Stimulated activated CD8-positive, alpha-beta memory T cell treated with anti-CD3 and anti-CD28 coated beads, Interleukin-2, amount 100 ng/mL, for 48 hours (primary cell): ENCODE measurements around the gene UVRAG.
"Not testable (repeated sequence)": the region's sequence is repeated elsewhere in the genome, so short reads cannot be mapped to it uniquely, and the experiment has no call there.

ENCODE experiments used
- DNase-seq, 2 donors: peaks; one replicate each; pipeline ENCODE4 v3.0.0-alpha.2; 2020; ENCODE audit warnings: low read depth in 2 of 2

The UVRAG gene

GRCh38 chr11:75845324-75845723, 30.3 kb downstream of the UVRAG start:
- no peak for DNase-seq

DNA sequence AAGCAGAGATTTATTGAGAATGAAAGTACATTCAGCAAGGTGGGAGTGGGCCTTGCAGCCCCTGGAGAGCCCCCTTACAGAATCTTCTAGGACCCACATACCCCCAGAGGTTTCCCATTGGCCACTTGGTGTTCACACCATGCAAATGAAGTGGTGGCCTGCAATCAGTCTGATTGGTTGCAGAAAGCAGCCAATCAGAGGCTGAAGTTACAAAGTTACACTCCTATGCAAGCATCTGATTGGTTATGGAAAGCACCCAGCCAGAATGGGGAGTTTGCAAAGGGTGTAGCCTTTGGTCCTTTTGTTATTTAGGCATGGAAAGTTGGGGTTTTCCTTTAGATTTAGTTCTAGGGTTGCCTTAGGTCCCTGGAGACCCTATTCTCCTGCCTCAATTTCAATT, 34.9 kb downstream of the UVRAG start:
- no peak for DNase-seq

- DNase-seq: no peak
Observed at GRCh38 chr11:75850787-75851186, 35.8 kb downstream of the UVRAG start.

- no peak for DNase-seq
Observed at GRCh38 chr11:75851203-75851602, 36.2 kb downstream of the UVRAG start.

- DNase-seq: no peak
Observed at GRCh38 chr11:75852406-75853017, 37.5 kb downstream of the UVRAG start.

GRCh38 chr11:75853563-75853962, 38.6 kb downstream of the UVRAG start:
- DNase-seq: not testable (repeated sequence)

DNA sequence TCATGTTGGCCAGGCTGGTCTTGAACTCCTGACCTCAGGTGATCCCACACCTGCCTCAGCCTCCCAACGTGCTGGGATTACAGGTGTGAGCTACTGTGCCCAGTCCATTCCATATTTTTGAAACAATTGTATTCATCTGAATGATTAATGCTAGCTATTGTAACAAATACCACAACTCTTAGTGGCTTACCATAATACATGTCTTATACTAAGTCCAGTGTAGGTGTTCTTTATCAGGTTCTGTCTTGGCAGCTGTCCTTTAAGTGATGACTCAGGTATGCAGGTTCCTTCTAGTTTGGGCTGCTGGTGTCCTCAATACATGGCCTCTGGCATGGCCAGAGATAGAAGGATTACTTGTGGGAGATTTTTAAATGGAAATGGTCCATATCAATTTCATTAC, 39.0 kb downstream of the UVRAG start:
- DNase-seq: no peak

DNA sequence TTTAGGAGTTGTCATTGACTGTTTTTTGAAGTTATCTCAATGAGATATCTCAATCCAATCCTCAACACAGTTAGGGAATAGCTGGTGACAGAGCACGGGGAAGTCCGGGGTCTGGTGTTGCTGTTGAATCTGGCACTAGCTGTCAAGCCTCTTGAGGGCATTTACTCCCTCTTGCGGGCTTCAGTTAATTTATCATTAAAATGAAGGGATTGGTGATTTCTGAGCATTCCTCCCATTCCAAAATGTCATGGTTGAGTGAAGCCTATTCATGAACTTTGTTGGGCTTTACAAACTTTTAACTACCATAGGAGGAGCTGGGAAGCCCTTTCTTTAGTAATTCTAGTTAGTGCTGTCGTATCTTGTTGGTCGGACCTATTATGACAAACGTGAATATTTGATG, 40.2 kb downstream of the UVRAG start:
- DNase-seq: no peak

DNA sequence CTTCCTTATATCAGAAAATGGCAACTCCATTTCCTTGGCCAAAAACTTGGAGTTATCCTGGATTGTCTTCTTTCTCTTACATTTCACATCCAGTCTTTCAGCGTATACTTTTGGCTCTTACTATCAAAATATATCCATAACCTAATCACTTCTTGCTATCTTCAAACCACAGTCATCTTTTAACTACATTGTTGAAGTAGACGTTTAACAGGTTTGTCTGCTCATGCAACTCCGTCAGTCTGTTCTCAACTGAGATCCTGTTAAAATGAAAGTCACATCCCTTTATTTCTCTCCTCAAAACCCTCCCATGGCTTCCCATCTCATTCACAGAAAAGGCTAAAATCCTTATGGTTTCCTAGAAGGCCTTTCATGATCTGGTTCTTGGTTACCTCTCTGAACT, 41.9 kb downstream of the UVRAG start:
- no peak for DNase-seq

DNA sequence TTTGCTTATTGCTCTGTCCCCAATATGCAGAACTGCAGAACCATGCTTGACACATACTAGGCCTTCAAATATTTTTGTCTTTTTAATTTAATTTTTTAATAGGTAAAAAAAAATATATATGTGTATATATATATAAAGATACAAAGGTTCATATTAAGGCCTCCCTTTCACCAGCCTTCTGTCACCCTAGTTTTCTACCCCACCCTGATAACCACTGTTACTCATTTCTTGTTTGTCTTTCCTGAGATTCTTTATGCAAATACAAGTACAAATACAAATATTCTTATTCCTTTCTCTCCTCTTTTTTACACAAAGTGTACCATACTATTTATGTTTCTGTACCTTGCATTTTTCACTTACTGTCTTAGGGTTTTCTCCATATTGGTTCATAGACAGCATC, 43.0 kb downstream of the UVRAG start:
- DNase-seq: no peak

DNA sequence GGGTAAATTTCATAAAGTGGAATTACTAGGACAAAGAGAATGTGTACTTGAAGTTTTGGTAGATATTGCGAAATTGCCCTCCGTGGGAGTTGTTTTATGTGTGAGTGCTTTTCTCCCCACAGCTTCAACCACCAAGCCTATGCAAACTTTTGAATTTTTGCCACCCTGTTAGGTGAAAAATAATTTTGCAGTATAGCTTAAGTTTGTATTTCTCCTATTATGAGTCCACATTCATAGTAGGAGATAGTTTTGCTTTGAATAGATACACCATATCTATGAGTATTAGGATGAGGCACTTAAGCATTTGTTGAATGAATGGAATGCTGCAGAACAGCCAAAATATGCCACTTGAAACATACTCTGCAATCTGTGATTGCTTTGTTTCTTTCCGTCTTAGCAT, 43.6 kb downstream of the UVRAG start:
- no peak for DNase-seq

- DNase-seq: no peak
Observed at GRCh38 chr11:75859614-75860013, 44.6 kb downstream of the UVRAG start.

- DNase-seq: no peak
Observed at GRCh38 chr11:75862437-75862836, 47.4 kb downstream of the UVRAG start.

GRCh38 chr11:75867778-75868374, 52.9 kb downstream of the UVRAG start:
- DNase-seq: peak in 1 of 2 donors; percentile 13

DNA sequence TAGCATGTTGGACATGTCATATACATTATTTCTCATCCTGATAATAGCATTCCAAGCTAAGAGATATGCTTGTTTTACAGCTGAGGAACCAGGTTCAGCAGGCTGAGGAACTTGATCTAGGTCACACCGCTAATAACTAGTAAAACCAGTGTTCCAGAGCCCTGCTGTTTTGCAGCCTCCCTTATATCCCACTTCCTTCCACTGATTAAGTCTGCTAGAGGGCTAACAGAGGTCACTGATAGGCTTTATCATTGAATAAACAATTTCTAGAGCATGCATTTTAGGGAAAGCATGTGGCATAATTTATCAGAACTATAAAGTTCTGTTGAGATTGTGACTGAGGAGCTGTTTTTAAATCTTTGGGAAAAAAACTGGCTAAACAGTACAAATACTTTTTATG, 54.0 kb downstream of the UVRAG start:
- no peak for DNase-seq

DNA sequence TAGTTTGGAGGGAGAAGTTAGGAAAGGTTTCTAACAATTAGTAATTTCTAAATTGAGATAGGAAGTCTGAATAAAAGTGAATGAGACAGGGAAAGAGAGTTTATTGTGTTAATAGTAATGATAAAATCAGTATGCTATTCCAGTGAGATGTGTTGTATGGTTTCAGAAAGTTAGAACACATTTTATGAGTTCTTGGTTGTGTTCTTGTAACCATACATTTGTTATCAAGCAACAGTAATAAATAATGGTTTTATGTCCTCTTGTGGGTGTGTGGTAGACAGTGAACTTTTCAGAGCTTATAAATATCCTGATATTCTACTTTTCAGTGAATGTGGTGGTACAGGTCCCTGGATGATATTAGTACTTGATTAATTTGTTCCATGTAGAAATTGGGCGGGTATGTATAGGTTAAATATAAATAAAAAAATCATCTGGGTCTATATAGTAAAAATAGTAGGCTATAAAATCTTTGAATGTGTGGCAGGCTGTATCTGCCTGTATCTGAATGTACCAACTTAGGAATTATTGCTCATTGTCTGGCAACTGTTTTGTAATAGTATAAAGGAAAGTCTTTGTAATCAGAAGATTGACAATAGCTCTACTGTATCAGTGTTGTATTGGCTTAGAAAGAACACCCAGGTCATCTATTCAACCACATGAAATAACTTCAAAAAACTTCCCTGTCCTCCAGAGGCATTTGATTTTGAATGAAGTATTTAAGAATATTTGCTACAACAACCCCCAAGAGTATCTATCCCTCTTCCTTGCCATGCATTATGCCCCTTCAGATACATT, 54.8 kb downstream of the UVRAG start:
- no peak for DNase-seq

DNA sequence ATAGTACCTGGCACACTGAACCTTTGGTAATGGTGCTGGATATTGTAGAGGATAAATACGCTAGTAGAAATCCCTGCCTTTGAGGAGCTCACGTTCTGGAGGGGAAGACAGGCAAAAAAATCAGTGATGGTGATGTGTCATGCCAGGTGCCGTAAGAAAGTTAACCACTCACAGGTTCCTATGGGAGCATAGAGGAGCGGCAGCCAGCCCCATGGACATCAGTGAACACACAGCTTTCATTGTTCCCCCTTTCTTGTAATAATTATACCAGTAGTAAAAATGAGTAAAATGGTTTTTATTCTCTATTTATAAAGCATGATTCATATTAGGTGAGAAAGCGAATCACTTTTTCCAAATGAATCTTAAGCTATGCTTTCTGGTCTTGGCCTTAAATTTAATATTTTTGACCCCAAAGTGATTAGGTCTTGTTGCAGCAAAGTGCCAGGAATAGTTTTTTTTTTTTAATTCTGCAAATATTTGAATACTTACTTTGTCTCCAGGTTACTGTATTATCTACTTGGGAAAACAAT, 57.9 kb downstream of the UVRAG start:
- DNase-seq: no peak

DNA sequence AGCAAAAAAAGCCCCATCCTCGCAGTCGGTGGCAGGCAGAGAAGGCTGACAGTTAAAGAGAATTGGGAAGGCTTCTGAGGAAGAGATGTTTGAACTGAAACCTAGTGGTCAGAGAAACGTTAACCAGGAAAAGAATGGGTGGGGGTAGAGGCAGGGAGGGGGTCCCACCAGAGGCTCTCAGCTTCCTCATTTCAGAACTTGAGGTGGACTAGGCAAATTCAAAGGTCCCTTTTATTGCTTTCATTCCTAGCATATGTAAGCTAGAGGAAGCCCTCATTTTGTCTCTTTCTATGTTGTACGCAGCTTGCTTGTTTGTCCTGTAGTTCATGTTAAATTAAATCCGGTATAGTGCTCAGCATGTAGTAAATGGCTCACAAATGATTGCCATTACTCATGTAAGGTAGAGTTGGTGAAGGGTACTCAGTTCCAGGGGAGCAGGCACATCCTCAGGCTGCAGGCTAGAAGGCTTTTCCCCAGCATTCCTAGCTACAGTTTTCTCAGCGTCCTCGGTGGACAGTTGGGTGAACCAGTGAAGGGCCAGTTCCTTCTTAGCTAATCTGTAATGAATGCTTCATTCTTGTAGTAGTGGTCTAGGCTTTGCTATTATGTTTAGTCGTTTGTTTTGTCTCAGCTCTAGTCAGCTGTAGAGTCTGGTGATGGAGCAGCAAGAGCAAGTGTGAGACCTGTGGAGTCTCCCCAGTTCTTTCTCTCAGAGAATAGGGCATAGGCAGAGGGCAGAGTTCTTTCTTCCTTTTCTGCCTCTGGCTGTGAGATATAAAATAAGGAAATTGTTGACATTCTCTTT, 58.6 kb downstream of the UVRAG start:
- DNase-seq: no peak

DNA sequence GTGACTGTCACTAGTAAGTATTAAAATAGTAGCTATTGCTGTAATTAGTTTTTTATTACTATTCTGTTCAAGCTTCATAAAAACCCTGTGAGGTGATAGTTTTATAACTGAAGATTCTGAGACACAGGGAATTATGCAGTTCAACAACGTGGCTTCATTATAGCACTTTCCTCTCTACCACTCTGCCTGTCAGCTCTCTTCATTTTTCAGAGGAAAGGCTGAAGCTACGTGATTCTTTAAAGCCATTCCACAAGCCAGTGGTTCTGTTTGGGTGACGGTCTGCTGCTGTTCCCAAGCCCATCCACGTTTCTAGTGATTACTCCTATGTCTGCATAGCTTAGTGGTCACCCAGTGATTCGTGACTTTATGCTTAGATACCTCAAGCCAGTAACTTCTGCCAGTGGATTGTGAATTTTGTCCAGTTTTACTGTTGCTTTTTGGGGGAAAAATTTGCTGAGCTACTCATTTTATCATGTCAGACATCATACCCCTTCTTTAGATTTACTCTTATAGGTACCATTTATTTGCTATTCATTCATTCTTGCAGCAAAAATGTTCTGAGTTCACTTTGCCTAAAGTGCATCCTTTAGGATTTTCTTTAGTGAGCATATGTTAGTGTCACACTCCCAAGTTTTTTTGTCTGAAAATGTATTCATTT, 59.8 kb downstream of the UVRAG start:
- no peak for DNase-seq

- DNase-seq: not testable (repeated sequence)
Observed at GRCh38 chr11:75877327-75877726, 62.3 kb downstream of the UVRAG start.

DNA sequence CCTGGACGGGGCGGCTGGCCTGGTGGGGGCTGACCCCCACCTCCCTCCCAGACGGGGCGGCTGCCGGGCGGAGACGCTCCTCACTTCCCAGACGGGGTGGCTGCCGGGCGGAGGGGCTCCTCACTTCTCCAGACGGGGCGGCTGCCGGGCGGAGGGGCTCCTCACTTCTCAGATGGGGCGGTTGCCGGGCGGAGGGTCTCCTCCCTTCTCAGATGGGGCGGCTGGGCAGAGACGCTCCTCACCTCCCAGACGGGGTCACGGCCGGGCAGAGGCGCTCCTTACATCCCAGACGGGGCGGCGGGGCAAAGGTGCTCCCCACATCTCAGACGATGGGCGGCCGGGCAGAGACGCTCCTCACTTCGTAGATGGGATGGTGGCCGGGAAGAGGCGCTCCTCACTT, 62.9 kb downstream of the UVRAG start:
- not testable (repeated sequence) for DNase-seq

GRCh38 chr11:75878933-75879332, 63.9 kb downstream of the UVRAG start:
- DNase-seq: no peak
